IPS-NIHi7 (cell line): Measurements from ENCODE around the gene FASTK.

Experiments used
- DNase-seq: peaks from one replicate; pipeline ENCODE4 v3.0.0; 2012; ENCODE audit warnings: mixed read lengths; ENCODE audit errors: extremely low spot score

Gene FASTK

DNA sequence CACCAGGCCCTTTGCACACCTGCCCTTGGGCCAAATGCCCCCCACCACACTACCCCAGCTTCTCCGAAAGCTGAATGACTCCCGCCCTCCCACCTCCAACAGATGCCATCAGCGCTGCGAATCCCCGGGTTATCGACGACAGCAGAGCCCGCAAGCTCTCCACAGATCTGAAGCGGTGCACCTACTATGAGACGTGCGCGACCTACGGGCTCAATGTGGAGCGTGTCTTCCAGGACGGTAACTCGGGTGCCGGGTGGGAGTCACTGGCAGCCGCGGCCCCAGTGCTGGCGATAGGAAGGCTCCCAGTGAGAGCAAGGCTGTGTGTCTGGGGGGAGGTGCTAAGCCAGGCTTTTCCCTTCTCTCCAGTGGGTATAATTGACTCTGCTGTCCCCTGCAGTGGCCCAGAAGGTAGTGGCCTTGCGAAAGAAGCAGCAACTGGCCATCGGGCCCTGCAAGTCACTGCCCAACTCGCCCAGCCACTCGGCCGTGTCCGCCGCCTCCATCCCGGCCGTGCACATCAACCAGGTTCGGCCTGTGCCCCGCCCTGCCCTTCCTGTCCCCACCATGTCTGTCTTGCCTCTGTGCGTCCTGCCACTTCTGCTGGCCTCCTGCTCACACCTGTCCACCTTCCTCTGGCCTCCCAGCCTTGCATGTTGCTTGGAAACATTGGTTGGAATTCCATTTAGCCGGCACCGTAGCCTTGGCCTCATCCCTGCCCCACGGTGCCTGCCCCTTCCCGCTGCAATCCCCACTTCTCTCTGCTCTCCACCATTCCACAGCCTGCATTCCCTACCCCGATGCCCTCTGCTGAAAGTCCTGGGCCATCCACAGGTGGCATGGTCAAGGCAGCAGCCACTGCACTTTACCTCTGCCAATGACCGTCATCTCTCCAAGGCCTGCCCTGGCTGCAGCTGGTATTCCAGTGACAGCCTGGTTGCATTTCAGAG, 37.8 kb upstream of the FASTK start:
- DNase-seq = no peak

DNA sequence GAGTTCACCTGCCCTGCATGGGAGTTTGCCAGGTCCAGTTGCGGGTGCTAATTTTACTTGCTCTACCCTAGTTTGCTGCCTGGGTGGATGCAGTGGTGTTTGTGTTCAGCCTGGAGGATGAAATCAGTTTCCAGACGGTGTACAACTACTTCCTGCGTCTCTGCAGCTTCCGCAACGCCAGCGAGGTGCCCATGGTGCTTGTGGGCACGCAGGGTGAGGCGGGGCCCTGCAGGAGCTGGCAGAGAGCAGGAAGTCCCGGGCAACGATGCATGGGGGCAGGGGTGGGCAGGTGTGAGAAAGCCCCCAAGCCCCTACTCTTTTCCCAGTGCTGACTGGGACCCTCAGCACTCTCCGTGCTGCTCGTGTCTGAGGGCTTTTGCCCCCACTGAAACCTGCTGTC, 37.0 kb upstream of the FASTK start:
- no peak for DNase-seq

DNA sequence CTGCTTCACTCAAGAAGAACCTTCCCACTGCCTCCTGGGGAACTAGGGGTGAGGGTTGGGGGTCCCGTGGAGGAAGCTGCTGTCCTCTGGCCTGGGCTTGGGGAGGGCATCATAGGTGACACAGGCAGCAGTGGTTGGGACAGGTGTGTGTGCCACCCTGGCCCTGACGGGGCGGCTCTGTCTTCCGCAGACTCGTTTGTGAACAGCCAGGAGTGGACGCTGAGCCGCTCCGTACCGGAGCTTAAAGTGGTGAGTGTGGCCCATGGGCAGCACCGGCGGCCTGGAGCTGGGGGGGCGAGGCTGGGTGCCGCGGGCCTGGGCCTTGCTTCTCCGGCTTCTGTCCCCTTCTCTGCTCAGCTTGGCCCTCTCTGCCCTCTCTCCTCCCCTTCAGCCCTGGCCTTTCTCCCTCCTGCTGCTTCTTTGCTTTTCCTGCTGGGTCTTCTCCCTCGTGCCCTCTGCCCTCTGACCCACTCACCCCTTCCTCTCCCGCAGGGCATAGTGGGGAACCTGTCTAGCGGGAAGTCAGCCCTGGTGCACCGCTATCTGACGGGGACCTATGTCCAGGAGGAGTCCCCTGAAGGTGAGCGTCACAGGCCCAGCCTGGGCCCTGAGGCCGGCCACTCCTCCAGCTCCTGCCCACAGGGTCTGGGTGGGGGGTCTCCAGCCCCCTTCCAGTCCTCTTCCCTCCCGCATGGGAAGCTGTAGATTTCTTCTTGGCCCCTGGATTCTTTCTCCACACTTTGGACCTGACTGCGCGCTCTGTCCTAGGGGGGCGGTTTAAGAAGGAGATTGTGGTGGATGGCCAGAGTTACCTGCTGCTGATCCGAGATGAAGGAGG, 36.2 kb upstream of the FASTK start:
- no peak for DNase-seq

DNA sequence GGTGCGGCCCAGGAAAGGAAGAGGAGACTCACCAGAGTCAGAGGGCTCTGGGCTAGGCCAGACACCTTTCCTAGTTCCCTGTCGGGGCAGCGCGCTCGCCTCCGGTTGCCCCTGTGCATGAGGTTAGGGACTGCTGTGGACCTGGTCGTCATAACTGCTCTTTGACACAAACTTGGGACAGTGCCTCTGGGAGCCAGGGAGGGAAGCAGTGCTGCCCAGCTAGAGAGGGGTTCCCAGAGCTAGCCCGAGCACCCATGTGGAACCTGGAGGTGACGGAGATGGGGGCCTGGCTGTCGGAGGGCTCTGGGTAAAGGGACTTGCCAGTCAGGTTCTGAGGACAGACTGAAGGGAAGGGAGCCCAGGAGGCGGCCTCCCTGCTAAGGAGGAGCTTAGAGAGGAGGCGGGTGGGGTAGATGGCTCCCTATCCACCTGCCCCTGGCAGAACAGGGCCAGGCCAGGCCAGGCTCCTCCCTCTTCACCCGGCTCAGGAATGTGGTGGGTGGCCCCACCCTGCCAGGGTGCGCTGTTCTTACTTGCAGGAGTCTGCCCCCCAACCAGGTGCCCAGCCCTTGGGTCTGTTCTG, 35.3 kb upstream of the FASTK start:
- DNase-seq = peak; percentile 38

DNA sequence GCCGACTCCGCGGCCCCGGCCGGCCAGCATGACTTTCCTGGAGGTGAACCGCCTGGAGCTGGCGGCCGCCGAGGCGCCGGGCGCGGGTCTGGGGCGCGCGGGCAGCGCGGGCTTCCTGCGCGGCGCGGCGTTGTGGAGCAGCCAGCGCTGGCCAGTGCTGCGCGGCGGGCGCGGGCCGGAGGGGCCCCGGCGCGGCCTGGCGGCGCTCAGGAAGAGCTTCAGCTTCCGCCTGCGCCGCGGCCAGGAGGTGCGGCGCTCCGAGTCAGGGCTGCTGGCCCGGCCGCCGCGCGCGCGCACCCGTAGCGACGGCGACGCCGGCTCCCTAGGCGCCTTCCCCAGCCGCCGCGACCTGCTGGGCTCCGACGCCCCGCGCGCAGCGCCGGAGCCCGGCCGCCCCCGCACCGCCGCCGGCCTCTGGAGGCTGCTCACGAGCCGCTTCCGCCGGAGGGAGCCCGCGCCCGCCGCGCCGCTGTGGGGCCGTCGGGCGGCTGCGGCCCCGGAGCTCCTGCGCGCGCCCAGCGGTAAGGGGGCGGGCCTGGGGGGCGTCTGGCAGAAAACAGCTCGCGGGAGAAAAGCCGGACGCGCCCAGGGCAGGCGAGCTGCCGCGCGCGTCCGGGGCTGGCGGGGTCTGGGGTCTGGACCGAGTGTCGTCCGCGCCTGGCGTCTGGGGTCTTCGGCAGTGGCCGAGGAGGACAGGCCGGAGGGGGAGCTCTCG, 34.7 kb upstream of the FASTK start:
- peak; percentile 59 for DNase-seq

DNA sequence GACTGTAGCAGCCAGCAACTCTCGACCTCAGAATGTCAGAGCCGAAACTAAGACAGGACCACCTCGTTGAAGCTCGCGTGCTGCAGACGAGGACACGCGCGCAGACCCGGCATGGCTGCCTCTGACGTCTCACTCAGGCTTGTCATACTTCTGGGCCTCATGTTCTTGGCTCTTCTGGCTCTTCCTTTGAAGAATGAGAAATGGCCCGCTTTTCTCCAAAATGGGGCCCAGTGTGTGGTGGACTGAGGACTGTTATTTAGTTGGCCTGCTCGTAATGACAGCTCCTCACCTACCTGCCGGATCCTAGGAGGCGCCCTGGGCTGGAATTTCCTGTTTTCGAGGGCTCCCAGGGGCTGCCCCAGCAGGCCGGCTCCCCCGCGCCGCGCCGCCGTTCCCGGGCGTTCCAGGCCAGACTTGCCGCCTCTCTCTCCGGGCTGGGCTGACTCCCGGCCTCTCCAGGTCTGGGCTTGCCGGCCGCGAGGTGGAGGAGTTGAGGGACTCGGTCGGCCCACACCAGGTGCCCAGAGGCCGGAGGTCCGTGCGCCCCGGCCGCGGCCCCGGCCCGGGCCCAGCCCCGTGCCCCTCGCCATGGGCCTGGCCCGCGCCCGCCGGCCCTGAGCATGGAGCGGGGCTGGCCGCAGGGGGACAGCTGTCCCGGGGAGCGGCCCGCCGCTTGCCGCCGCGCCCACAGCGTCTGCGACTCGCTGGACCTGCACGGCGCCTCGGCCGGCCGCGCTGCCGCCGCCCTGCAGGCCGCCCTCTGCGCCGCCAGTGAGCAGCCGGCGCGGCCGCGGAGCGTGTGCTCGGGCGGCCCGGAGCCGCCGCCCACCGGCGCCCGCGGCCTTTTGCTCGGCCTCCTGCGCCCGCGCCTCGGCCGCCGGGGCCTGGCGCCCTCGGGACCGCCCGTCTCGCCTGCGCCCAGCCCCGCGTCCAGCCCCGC, 33.8 kb upstream of the FASTK start:
- DNase-seq = peak; percentile 60

DNA sequence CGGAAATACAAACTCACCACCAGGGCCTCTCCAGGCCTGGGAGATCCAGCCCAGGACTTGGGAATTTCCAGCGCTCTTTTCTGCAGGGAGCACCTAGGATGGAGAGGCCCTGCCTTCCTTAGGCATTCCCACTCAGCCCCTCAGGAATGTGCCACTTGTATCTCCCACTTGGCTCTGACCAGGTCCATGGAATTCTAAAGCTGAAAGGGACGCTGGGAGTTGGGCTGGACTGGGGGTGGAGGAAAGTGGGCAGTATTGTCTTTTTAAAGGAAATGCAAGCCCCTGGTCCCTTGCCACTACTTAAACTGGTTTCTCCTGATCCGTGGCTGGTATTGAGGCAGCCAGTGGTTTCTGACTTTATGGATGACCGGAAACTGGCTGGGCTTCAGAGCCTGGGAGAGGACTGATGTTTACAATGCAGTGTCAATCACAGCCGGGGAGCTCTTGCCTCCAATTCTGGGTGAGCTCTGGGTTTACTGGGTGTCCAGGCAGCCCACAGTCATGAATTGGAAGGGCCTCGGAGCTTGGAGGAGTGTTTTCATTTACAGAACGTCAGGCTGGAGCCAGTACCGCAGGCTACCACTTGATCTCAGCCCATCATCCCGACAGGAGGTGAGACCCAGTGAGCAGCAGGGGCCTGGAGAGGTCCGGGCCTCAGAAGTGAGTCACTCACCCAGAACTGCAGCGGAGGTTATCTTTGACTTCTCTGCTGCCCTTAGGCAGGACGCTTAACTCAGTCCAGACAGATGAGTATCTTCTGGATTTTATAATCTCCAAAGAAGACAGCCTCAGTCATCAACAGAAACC, 32.9 kb upstream of the FASTK start:
- DNase-seq = peak; percentile 66

DNA sequence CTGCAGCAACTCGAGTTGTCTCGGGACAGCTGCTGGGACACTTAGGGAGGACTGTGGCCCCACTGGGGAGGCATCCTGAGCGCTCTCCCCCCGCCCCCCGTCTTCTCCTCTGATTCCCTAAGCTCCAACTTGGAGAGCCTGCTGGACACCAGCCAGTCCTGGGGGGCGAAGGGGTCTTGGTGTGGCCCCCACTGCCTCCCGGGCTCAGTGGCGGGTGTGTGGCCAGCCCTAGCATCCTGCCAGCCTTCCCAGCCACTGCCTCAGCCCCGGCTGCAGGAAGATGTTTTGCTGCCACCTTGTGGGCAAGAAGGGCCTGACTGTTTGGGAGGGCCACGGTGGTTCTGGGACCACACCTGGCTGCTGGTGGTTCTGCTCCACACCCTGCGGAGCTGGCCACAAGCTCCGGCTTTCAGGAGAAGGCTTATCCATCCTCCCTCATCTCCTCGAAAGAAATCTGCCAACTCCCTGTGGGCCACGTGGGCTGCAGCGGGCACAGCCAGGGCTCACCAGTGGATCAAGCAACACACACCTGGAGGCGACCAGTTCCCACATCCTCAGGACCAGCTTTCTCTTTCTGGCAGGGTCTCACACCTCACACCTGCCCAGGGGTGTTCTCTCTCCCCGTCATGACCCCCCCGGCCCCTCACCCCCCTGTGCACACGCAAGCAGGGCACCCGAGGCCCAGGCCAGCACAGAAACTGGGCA, 30.5 kb upstream of the FASTK start:
- DNase-seq = peak; percentile 90

DNA sequence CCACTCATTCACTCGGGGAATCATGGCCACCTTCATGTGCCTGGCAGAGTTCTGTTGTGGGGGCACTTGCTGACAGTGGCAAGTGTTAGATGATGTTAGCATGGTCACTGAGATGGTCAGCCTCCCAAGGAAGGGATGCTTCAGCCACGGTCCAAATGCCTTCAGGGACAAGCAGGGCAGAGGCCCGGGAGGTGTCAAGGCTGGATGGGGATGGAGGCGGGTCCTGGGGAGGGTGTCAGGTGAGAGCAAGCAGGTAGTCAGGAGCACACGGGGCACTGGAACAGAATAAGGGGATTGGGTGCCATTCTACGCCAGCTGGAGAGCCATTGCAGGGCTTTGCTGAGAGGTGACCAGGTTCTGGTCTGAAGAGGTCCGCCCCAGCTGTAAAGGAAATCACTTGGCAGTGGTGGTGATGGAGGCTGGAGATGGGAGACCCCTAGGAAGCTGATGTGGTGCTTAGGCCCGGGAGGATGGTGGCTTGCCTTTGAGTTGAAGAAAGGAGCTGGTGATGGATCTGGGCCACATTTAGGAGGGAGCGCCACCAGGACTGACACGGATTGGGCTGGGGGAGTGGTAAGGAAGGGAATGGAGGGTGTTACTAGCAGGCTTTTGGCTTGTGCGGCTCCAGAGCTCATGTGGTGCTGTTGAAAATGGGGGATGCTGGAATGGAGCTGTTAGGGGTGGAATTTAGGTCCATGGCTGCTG, 29.8 kb upstream of the FASTK start:
- DNase-seq = no peak

DNA sequence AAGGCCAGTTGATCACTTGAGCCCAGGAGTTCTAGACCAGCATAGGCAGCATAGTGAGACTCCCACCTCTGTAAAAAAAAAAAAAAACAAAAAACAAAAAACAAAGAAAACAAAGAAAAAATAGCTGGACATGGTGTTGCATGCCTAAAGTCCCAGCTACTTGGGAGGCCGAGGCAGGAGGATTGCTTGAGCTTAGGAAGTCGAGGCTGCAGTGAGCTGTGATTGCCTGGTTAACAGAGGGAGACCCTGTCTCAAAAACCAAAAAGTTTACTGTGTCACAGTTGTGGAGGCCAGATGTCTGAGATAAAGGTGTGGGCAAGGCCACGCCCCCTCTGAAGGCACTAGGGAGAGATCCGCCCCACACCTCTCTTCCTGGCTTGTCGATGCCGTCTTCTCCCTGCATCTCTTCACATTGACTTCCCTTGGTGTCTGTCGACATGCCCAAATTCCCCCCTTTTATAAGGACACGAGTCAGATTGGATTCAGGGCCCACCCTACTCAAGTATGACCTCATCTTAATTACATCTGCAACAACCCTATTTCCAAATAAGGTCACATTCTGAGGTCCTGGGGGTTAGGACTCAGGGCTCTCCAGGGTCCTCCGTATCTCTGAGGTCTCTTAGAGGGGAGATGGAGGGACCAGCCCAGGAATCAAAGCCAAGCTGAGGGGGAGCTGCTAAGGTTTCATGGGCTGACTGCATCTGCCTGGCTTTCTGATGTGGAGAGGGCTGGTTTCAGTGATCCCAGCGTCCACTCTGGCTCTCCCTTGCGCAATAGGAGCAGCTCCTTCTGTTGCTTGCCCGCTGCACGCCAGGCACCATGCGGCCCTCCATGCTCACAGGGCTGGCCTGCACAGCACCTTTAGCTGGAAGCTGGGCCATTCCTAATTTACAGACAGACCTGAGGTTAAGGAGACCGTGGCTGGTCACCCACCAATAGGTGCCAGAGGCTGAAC, 28.8 kb upstream of the FASTK start:
- no peak for DNase-seq

DNA sequence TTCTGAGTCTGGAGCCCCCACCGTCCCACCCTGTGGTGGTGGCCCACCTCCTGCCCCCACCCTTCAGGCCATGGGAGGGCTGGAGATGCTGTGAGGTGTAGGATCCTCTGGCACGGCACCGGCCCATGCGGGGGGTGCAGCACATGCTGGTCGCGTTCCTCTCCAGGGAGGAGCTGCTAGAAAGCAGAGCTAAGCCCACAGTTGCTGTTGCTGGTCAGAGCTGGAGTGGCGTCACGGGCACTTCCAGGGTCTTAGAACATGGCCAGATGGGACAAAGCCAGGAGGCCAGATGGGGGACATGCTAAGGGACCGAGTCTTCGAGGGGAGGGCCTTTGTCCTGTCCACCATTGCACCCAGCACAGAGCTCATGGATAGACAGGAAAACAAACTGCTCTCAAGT, 27.3 kb upstream of the FASTK start:
- no peak for DNase-seq

DNA sequence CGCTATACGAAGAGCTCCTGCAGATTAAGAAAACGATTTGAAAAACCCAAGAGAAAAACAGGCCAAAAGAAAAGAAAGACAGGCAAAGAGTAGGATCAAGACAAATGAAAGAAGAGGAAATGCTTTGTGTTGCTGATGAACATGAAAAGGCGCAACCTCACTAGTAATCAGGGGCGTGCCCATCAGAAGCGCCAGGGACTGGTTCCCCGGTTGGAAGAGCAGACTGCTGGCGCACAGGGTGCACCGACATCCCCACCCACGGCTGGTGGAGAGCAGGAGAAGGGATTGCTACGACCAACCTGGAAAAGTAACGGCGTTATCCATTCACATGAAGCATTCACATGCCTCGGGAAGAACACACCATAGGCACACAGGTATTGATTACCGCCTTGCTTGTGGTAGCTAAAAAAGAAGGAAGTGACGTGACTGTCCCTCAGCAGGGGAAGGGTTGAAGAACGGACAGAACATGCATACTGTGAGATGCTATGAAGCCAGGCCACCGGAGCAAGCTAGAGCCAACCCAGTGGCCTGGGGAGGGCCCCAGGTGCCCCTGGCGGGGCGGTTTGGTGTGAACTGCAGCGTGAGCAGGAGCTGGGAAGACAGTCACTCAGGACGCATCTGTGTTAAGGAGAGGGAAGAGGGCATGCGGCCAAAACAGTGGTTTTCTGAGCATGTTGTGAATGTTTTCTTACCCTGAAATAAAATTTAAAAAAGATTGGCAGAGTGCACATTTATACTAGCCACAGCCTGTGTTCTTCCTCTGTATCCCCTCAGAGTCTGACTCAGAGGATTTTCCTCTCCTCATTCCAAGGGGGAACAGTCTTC, 24.0 kb upstream of the FASTK start:
- peak; percentile 45 for DNase-seq

DNA sequence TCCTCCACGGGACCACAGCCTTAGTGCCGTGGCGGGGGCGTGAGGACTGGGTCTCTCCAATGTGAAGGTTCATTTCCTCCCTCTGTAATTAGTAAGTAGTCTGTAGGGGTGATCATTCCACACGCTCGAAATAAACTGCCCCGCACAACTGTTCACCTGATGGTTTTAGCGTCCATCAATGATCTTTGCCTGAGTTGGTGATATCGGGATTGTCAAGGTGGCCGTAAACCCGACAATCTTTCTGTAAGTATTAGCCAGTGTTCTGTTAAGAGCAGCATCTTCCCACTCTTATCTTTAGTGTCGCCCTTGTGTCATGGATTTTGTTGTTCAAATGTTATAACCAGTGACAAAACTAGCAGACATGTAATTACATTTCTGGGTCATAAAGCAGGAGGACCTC, 23.4 kb upstream of the FASTK start:
- no peak for DNase-seq

DNA sequence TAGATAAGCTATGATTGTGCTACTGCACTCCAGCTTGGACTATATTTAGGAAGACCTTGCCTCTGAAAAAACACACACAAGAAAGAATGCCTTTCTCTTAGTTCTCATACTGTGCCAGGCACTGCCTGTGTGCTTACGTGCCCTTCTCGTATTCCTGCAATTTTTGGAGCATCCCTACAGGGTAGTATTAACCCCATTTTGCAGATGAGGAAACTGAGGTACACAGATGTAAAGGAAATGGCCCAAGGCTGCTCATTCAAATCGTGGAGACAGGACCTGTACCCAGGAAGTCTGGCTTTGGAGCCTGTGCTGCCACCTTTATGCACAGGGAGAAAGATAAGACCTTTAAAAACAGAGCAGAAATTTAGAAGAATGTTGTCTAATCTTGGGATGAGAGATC, 22.4 kb upstream of the FASTK start:
- no peak for DNase-seq

DNA sequence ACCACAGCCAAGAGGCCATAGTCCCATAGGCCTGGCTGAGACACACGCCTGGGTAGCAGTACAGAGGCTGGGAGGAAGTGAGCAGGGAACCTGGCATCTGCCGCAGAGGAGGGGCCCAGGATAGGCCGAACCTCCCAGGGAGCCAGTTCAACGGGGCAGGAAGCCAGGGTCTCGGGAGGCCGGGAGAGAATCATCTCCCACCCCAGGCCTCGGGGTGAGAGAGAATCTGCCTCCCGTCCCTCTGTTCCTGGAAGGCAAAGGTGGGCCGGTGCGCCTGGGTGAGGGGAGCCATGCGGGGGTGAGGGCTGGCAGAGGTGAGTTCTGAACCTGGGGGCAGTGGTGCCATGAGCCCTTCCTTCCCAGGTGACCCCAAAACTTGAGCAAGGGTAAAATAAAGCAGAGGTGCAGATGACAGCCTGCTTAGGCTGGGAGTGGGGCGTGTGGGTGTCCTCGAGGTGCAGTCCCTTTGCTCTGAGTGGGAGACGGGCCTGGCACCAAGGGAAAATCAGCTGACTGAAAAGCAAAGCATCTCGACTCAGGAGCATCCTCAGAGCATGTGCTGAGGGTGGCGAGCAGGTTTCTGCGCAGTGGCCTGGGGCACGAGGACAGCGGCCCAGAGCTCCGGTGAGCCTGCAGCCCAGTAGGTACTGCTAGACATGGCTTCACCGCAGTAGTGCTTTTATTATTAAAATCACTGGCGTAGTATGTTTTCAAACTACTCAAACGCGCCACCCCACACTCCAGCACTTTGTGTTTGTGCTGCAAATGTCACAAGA, 21.2 kb upstream of the FASTK start:
- no peak for DNase-seq

DNA sequence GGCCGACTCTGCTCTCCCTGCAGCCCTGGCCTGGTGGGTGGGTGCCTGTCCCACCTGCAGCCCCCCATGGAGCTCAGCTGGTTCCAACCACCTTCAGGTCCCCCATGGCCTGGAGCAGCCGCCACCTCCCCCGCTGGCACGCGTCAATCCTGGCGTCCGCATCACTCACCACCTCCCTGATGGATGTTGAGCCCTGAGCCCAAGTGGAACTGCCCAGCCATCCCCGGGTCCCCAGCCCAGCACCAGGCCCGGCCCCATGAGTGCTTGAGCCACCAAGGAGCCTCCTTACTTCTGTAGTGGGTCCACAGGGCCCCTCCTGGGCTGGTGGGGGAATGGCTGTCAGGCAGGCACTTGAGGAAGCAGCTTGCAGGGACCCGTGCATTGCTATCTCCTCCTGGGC, 20.3 kb upstream of the FASTK start:
- DNase-seq = no peak
